Astrocyte (in vitro differentiated cells and primary cell): ENCODE data around the gene UBE2E2. TPM values are rescaled to one million over a fixed set of nuclear protein-coding genes. Genes with fewer than 3 reads are reported as not detected.

Source experiments
- DNase-seq: peaks from one replicate; pipeline ENCODE4 v3.0.0-alpha.2; 2010; ENCODE audit warnings: low read depth
- FAIRE-seq: peaks from 2 replicates; lab custom pipeline; 2011; peaks lifted over from hg19 to GRCh38; lab: Jason Lieb, UNC
- H2AFZ ChIP-seq: 2 replicates; pipeline ENCODE4 v1.6.0; 2012; ENCODE audit warnings: low read depth, low read length, inconsistent platforms
- H3K27ac ChIP-seq: 2 replicates; pipeline ENCODE4 v1.5.1; 2011; ENCODE audit warnings: low read depth, low read length, inconsistent platforms
- H3K27me3 ChIP-seq: 2 replicates; pipeline ENCODE4 v1.6.0; 2011; ENCODE audit warnings: low read length, inconsistent platforms; ENCODE audit not compliant: insufficient read depth
- H3K36me3 ChIP-seq: 2 replicates; pipeline ENCODE4 v1.5.1; 2011; ENCODE audit warnings: low read length, inconsistent platforms; ENCODE audit not compliant: insufficient read depth
- H3K4me1 ChIP-seq: 2 replicates; pipeline ENCODE4 v1.5.1; 2011; ENCODE audit warnings: low read length, inconsistent platforms; ENCODE audit not compliant: insufficient read depth
- H3K4me2 ChIP-seq: 2 replicates; pipeline ENCODE4 v1.6.0; 2012; ENCODE audit warnings: low read length, inconsistent platforms
- H3K4me3 ChIP-seq: 2 replicates; pipeline ENCODE4 v1.5.1; 2011; ENCODE audit warnings: low read depth, mild to moderate bottlenecking, low read length, inconsistent platforms; ENCODE audit not compliant: insufficient read depth
- H3K79me2 ChIP-seq: 2 replicates; pipeline ENCODE4 v1.6.0; 2012; ENCODE audit warnings: mild to moderate bottlenecking, low read length, inconsistent platforms; ENCODE audit not compliant: insufficient read depth
- H3K9ac ChIP-seq: 2 replicates; pipeline ENCODE4 v1.6.0; 2012; ENCODE audit warnings: mild to moderate bottlenecking, low read length, inconsistent platforms
- H3K9me3 ChIP-seq: 2 replicates; pipeline ENCODE4 v1.5.1; 2012; ENCODE audit warnings: low read depth, mild to moderate bottlenecking, low read length, inconsistent platforms; ENCODE audit not compliant: insufficient read depth
- H4K20me1 ChIP-seq: 2 replicates; pipeline ENCODE4 v1.6.0; 2012; ENCODE audit warnings: low read length, inconsistent platforms; ENCODE audit not compliant: insufficient read depth
- H3K27ac Mint-ChIP-seq: one replicate; pipeline ENCODE4 v1.8.0; 2021; ENCODE audit warnings: mild to moderate bottlenecking, mixed read lengths; ENCODE audit not compliant: unreplicated experiment
- H3K27me3 Mint-ChIP-seq: one replicate; pipeline ENCODE4 v1.8.0; 2021; ENCODE audit warnings: low read depth, mixed read lengths; ENCODE audit not compliant: unreplicated experiment
- H3K36me3 Mint-ChIP-seq: one replicate; pipeline ENCODE4 v1.8.0; 2021; ENCODE audit warnings: low read depth, mixed read lengths; ENCODE audit not compliant: unreplicated experiment
- H3K4me1 Mint-ChIP-seq: one replicate; pipeline ENCODE4 v1.8.0; 2021; ENCODE audit warnings: low read depth, mixed read lengths; ENCODE audit not compliant: unreplicated experiment
- H3K4me3 Mint-ChIP-seq: one replicate; pipeline ENCODE4 v1.8.0; 2021; ENCODE audit warnings: mild to moderate bottlenecking, moderate library complexity, mixed read lengths; ENCODE audit not compliant: unreplicated experiment
- H3K9me3 Mint-ChIP-seq: one replicate; pipeline ENCODE4 v1.8.0; 2021; ENCODE audit warnings: mild to moderate bottlenecking, mixed read lengths; ENCODE audit not compliant: unreplicated experiment
- CTCF ChIP-seq: IDR thresholded peaks from 2 replicates; pipeline ENCODE4 v1.5.1; 2011; ENCODE audit warnings: low read depth, mild to moderate bottlenecking, inconsistent platforms, low read length, moderate library complexity; ENCODE audit not compliant: insufficient read depth
- EZH2 ChIP-seq: IDR thresholded peaks from 2 replicates; pipeline ENCODE4 v1.6.1; 2012; ENCODE audit warnings: mild to moderate bottlenecking, low read length, inconsistent platforms; ENCODE audit not compliant: insufficient read depth
- total RNA-seq: library from RNA; stranded (reverse); gene quantifications from 2 replicates; pipeline ENCODE4 v1.2.1, GENCODE V29; 2021

The UBE2E2 gene
- total RNA-seq, 1 donor from 2014 or later: 89.8 TPM

- H3K27ac ChIP-seq: no peak overlapping the region
- peak; percentile 76 for DNase-seq
- H3K4me3 Mint-ChIP-seq: no peak overlapping the region
Observed at GRCh38 chr3:23324745-23325144, 121.6 kb downstream of the UBE2E2 start.

GRCh38 chr3:23325466-23326065 is 122.4 kb downstream of the UBE2E2 start:
- Histone ChIP-seq H3K4me2 (peak overlapping the region; percentile 63), H2AFZ (no peak overlapping the region), H3K9me3 (no peaks in the 10 kb centered on the region), H3K27ac (no peak overlapping the region), H3K36me3 (no peaks in the 10 kb centered on the region), H3K79me2 (peaks cover 14% of the 10 kb centered on the region), H3K27me3 (no peaks in the 10 kb centered on the region), H3K4me1 (peaks cover 13% of the 10 kb centered on the region), H3K9ac (no peak overlapping the region), H4K20me1 (peaks cover 48% of the 10 kb centered on the region), H3K4me3 (no peak overlapping the region)
- TF ChIP-seq CTCF: no peak
- FAIRE-seq (no peak), DNase-seq (no peak)
- Mint-ChIP-seq H3K36me3 (no peaks in the 10 kb centered on the region), H3K4me1 (peaks cover 11% of the 10 kb centered on the region), H3K27me3 (no peaks in the 10 kb centered on the region), H3K4me3 (no peak overlapping the region), H3K27ac (no peak overlapping the region), H3K9me3 (peaks cover 3% of the 10 kb centered on the region)

More at GRCh38 chr3:23324745-23325144, 121.6 kb downstream of the UBE2E2 start:
- no peak overlapping the region for H2AFZ ChIP-seq
- H3K27me3 ChIP-seq: no peaks in the 10 kb centered on the region
- H4K20me1 ChIP-seq: peaks cover 56% of the 10 kb centered on the region
- no peak overlapping the region for H3K4me3 ChIP-seq
- no peaks in the 10 kb centered on the region for H3K9me3 ChIP-seq
- Mint-ChIP-seq H3K36me3 (no peaks in the 10 kb centered on the region), H3K27me3 (no peaks in the 10 kb centered on the region), H3K9me3 (peaks cover 3% of the 10 kb centered on the region), H3K27ac (no peak overlapping the region), H3K4me1 (peaks cover 11% of the 10 kb centered on the region)
- no peaks in the 10 kb centered on the region for H3K36me3 ChIP-seq
- H3K79me2 ChIP-seq: peaks cover 14% of the 10 kb centered on the region
- H3K4me1 ChIP-seq: peaks cover 13% of the 10 kb centered on the region
- TF ChIP-seq CTCF: no peak
- TF ChIP-seq EZH2: no peak
- no peak overlapping the region for H3K9ac ChIP-seq
- peak; percentile 63 for FAIRE-seq
- peak overlapping the region; percentile 63 for H3K4me2 ChIP-seq

- no peak overlapping the region for H3K4me2 ChIP-seq
- no peak for FAIRE-seq
- H3K27me3 ChIP-seq: no peaks in the 10 kb centered on the region
- Mint-ChIP-seq H3K27ac (no peak overlapping the region), H3K4me1 (peaks cover 7% of the 10 kb centered on the region), H3K9me3 (no peaks in the 10 kb centered on the region), H3K36me3 (no peaks in the 10 kb centered on the region), H3K27me3 (no peaks in the 10 kb centered on the region), H3K4me3 (no peak overlapping the region)
- no peak overlapping the region for H2AFZ ChIP-seq
- H3K9me3 ChIP-seq: no peaks in the 10 kb centered on the region
- TF ChIP-seq EZH2 (no peak), CTCF (no peak)
- no peak overlapping the region for H3K27ac ChIP-seq
- peaks cover 32% of the 10 kb centered on the region for H4K20me1 ChIP-seq
- H3K9ac ChIP-seq: no peak overlapping the region
- no peaks in the 10 kb centered on the region for H3K36me3 ChIP-seq
- no peak overlapping the region for H3K4me3 ChIP-seq
- H3K79me2 ChIP-seq: peaks cover 10% of the 10 kb centered on the region
- DNase-seq: no peak
- peaks cover 7% of the 10 kb centered on the region for H3K4me1 ChIP-seq
Observed at GRCh38 chr3:23329471-23330105, 126.5 kb downstream of the UBE2E2 start.
